Breast epithelium (tissue), 3 donors: ENCODE measurements around the gene DNASE2.

Source experiments
- CTCF ChIP-seq, 3 donors: fragments of 450-650 bp; IDR thresholded peaks; one replicate each; pipeline ENCODE4 v1.5.1; 2016 to 2017; ENCODE audit warnings: antibody characterized with exemption in 3 of 3, mild to moderate bottlenecking in 3 of 3, moderate library complexity in 3 of 3
- POLR2A ChIP-seq: fragments of 450-650 bp; IDR thresholded peaks from one replicate; pipeline ENCODE4 v1.6.1; 2016; ENCODE audit warnings: antibody characterized with exemption, mild to moderate bottlenecking, moderate library complexity
- POLR2AphosphoS5 ChIP-seq, 3 donors: sonication (generic); formaldehyde crosslinking; IDR thresholded peaks; one replicate each; pipeline ENCODE4 v1.6.1; 2017; ENCODE audit warnings: antibody characterized with exemption in 3 of 3

- TF ChIP-seq POLR2AphosphoS5 (IDR thresholded peaks at IDR 0.05) (no peak), CTCF (IDR thresholded peaks at IDR 0.05) (no peak), POLR2A (no peak)
These were observed 37.9 kb downstream of the DNASE2 start for GRCh38 chr19:12843328-12843727.
